Measurements from ENCODE around the gene FSD1. TPM values are rescaled to one million over a fixed set of nuclear protein-coding genes. Genes with fewer than 3 reads are reported as not detected.
"Not testable (repeated sequence)": the region's sequence is repeated elsewhere in the genome, so short reads cannot be mapped to it uniquely, and the experiment has no call there.

The FSD1 gene
- total RNA-seq, 1 donor = 4.6 TPM

GRCh38 chr19:4313847-4314490 is 9.6 kb downstream of the FSD1 start:
- DNase-seq (ENCODE audit: low read depth in 2 of 3, low spot score in 2 of 3) = no peak

DNA sequence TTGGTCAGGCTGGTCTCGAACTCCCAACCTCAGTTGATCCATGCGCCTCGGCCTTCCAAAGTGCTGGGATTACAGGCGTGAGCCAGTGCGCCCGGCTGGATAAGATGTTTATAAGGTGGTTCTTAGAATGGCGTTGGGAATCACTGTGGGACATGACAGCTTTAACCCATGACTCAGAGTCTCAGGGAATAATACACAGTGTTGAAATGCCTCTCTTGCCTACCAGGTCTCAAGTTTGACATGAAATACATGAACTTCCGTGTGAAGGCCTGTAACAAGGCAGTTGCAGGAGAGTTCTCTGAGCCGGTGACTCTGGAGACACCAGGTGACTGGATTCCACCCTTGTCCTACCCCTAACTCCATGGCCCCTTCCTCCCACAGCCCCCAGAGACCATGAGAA is 12.6 kb downstream of the FSD1 start:
- no peak for DNase-seq (ENCODE audit: low read depth in 2 of 3, low spot score in 2 of 3)

DNA sequence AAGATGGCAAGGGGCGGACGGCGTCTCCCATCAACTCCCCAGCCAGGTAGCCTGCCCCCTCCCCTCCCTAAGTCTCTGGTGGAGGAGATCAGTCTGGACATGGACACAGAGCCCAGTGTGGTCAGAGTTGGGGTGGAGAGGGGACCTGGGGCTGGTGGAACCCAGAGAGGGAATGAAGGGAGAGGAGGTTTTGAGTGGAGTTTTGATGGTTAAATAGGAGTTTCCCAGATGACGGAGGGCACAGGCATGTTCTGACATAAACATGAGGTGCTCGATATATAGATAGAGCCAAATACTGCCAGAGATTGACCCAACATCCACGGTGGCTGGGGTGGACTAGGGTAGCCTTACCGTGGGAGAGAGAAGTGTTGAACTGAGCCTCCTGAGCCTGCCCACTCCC is 14.1 kb downstream of the FSD1 start:
- no peak for DNase-seq (ENCODE audit: low read depth in 2 of 3, low spot score in 2 of 3)

DNA sequence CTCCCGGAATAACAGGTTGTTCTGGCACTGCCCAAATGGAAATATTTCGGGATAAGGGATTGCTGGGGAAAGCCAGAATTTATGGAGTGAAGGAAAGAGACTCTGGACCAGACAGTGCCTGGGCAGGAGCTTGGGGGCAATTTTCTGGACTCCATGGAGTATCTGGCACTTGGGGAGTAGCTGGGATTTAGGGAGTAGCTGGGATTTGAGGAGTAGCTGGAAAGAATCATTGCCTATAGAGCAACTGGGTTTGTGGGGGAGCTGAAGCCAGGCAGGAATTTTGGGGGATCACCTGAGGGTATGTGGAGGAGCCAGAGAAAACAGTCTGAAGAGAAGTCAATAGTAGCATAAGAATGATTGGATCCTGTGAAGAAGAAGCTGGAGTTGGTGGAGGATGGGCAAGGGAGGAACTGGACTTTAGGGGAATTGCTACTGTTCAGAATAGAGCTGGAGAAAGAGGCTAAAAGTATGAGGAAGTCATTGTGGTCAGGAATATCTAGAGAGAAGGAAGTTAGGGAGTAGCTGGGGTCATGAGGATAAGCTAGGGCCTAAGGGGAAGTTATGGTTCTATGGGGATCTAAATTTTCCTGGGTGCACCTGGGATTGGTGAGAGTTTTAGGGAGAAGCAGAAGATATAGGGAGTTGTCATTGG is 14.8 kb downstream of the FSD1 start:
- no peak for DNase-seq (ENCODE audit: low read depth in 2 of 3, low spot score in 2 of 3)

DNA sequence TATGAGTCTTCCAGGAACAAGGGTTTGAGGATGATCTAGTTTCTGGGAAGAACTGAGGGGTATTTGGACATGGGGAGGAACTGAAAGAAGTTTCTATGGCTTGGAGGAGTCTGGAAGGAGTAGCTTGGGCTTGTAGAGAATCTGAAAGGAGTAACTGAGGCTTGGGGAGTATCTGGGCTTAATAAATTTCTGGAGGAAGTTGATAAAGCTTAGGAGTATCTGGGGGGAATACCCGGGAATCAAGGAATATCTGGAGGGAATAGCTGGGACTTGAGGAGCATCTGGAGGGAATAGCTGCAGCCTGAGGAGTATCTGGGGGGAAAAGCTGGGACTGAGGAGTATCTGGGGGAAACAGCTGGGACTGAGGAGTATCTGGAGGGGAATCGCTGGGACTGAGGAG is 16.0 kb downstream of the FSD1 start:
- DNase-seq (ENCODE audit: low read depth in 2 of 3, low spot score in 2 of 3) = no peak

DNA sequence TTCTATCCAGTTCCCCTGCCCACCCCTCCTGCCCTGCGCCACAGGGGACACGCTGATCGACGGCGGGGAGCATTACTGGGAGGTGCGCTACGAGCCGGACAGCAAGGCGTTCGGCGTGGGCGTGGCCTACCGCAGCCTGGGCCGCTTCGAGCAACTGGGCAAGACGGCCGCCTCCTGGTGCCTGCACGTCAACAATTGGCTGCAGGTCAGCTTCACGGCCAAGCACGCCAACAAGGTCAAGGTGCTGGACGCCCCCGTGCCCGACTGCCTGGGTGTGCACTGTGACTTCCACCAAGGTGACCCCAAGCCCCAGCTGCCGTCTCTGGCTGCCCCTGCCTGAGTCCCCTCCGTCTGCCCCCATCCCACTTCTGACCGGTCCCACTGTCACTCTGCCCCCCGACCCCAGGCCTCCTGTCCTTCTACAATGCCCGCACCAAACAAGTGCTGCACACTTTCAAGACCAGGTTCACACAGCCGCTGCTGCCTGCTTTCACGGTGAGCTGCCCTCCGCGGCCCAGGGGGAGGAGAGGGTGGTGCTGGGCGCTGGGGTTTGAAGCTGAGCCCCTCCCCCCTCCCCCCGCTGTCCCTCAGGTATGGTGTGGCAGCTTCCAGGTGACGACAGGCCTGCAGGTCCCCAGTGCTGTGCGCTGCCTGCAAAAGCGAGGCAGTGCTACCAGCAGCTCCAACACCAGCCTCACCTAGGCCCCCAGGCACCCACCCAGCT is 18.7 kb downstream of the FSD1 start:
- DNase-seq (ENCODE audit: low read depth in 2 of 3, low spot score in 2 of 3) = no peak

DNA sequence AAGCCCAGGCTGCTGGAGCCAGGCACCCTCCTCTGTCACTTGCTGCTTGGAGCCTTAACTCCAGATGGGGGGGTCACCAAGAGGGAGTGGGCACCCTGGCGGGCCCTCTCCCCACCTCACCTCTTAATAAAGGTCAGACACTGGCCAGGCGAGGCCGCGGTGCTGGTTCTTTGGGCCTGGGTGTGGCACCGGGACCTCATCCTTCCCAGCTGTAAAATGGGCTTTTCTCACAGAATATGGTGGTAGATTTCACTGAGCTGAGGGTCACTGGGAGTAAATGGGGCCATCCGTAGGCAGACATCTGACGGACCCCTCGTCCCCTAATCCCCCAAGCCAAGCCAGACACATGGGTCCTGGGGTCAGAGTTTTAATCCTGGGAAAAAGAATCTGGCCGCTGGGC is 19.3 kb downstream of the FSD1 start:
- DNase-seq (ENCODE audit: low read depth in 2 of 3, low spot score in 2 of 3) = no peak

GRCh38 chr19:4324228-4324627 is 19.8 kb downstream of the FSD1 start:
- no peak for DNase-seq (ENCODE audit: low read depth in 2 of 3, low spot score in 2 of 3)

- DNase-seq (ENCODE audit: low read depth in 2 of 3, low spot score in 2 of 3) = no peak
These were observed 21.9 kb downstream of the FSD1 start for GRCh38 chr19:4326215-4326836.

DNA sequence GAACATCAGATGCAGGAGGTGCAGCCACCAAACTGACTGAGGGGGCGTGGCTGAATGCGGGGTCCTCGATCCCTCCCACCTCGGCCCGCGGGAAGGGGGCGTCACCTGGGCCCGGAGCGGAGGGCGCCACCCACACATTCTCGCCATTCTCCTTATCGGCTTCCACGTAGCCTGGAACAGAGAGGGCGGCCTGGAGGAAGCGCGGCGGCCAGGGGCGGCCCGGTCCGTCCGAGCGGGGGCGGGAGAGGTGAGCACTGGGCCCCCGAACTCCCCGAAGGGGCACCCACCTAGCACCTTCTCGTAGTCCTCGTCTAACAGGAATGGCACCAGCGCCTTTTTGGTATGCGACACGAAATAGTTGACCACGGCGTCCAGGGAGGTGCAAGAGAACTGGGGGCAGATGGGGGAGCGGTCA is 22.4 kb downstream of the FSD1 start:
- peak in 2 of 3 donors; percentile 35 to 56 for DNase-seq (ENCODE audit: low read depth in 2 of 3, low spot score in 2 of 3)

GRCh38 chr19:4327252-4327876 is 23.0 kb downstream of the FSD1 start:
- peak in 2 of 3 donors; percentile 67 to 81 for DNase-seq (ENCODE audit: low read depth in 2 of 3, low spot score in 2 of 3)

GRCh38 chr19:4327877-4328242 is 23.5 kb downstream of the FSD1 start:
- no peak for DNase-seq (ENCODE audit: low read depth in 2 of 3, low spot score in 2 of 3)

DNA sequence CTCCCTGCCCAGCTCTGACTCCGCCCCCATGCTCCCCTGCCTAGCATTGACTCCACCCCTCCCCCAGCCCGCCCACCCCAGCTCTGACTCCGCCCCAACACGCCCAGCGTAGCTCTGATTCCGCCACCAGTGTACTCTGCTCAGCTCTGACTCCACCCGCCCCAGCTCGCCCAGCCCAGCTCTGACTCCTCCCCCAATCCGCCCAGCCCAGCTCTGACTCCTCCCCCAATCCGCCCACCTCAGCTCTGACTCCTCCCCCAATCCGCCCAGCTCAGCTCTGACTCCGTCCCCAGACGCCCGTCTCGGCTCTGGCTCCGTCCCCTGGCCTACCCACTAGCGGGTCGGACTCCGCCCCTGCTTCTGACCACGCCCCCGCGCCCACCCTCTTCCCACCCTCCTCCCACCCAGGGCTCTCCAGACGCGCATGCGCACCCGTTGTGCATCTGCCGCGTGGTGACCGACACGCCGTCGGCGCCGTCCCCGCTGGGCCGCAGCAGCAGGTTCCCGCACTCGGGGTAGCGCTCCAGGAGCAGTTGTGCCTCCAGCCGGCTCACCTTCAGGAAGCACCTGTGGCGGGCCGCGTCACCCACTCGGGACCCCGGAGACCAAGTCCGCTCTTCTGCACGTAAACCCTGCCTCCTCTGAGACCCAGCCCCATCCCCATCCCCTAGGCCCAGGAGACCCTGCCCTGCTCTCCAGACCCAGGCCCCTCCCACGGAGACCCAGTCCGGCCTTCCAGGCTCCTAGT is 24.0 kb downstream of the FSD1 start:
- peak; percentile 87 to 95 (median 92) for DNase-seq (ENCODE audit: low read depth in 2 of 3, low spot score in 2 of 3)

DNA sequence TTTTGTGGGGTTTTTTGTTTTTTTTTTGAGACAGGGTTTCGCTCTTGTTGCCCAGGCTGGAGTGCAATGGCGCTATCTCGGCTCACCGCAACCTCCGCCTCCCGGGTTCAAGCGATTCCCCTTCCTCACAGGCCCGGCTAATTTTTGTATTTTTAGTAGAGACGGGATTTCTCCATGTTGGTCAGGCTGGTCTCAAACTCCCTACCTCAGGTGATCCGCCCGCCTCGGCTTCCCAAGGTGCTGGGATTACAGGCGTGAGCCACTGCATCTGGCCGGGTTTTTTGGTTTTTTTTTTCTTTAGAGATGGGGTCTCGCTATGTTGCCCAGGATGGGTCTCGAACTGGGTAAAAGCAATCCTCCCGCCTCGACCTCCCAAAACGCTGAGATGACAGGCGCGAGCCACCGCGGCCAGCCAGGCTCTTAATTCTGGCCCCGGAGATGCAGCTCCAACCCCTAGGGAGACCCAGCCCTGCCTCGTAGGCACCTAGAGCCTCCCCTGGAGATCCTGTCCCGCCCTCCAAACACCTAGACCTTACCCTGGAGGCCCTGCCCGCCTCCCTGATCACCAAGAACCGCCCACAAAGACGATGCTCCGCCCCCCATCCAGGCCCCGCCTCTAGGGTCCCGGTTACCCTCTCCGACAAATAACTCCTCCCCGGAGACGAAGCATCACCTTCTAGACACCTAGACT is 24.7 kb downstream of the FSD1 start:
- not testable (repeated sequence) for DNase-seq (ENCODE audit: low read depth in 2 of 3, low spot score in 2 of 3)

DNA sequence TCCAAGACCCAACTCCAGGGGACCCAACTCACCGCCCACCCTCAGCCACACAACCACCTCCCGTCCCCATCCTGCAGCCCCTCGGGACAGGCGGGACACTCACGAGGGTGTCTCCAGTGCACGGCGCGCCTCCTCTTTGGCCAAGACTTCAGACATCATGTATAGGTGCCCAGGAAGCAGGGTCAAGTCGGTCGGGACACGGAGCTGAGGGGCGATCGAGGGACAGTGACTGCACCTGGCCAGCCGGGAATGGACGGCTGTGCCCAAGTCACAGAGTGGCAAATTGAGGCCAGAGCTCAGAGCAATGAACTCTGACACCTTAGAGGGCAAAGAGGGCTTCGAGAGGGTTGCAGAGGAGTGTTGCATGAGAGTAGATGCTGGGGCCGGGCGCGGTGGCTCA is 25.5 kb downstream of the FSD1 start:
- DNase-seq (ENCODE audit: low read depth in 2 of 3, low spot score in 2 of 3) = no peak

DNA sequence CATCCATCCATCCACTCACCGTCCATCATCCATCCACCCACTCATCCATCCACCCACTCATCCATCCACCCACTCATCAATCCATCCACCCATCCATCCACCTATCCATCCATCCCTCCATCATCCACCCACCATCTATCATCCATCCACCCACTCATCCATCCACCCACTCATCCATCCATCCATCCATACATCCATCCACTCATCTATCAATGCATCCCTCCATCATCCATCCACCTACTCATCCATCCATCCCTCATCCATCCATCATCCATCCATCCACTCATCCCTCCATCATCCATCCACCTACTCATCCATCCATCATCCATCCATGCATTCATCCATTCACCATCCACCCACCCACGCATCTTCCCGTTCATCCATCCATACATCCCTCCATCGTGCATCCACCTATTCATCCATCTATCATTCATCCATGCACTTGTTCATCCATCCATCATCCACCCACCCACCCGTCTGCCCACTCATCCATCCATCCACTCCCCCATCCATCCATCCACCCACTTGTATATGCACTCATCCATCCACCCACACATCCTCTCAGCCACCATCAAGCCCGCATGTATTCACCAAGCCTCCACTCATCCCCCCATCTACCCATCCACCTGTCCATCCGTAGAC is 30.7 kb downstream of the FSD1 start:
- no peak for DNase-seq (ENCODE audit: low read depth in 2 of 3, low spot score in 2 of 3)

GRCh38 chr19:4337906-4338440 is 33.6 kb downstream of the FSD1 start:
- DNase-seq (ENCODE audit: low read depth in 2 of 3, low spot score in 2 of 3) = peak in 2 of 3 donors; percentile 22 to 38

- no peak for DNase-seq (ENCODE audit: low read depth in 2 of 3, low spot score in 2 of 3)
These were observed 34.3 kb downstream of the FSD1 start, which contains the start of gene STAP2 for GRCh38 chr19:4338441-4339355. STAP2 (minus strand) TSS chr19:4338827; CDS start chr19:4338753, 74 bp downstream.

Data from hematopoietic multipotent progenitor cell (in vitro differentiated cells).